CD4-positive, alpha-beta T cell treated with Interferon gamma for 1 hour (primary cell): Measurements from ENCODE around the gene EPHB2.
"Not testable (repeated sequence)": the region's sequence is repeated elsewhere in the genome, so short reads cannot be mapped to it uniquely, and the experiment has no call there.

ENCODE experiments used
- DNase-seq: peaks from one replicate; pipeline ENCODE4 v3.0.0-alpha.2; 2020

EPHB2 gene

DNA sequence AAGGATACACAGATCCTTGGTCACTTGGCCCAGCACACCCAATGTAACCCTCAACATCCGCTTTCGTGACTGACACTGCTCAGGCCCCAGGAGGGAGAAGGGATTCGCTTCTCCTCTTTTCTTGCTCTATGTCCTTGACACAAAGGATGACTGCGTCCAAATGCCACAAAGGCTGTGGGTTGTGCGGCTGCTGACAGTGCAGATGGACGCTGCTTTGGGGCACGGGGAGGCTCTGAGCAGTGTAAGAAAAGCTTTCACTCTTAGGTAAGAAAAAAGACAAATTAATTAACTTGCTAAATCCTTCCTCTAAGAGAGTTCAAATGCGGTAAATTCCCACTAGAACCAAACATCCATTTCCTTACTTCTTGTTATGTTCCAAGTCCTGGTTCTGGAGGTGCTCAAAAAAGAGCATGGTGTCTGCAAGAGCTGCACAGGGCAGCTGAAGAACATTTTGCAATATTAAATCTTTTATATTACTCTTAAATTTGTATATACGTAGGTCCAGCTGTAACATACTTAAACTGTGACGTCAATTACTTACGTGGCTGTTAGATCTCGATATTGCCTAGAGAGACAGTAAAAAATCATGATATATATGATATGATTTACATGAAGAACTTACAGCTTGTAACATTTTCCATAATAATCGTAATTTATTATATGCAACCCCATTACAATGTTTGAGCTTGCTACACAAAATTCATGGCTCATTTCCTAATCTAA lies 19.4 kb upstream of the EPHB2 start:
- DNase-seq: no peak

GRCh38 chr1:22694172-22694571 lies 16.5 kb upstream of the EPHB2 start:
- no peak for DNase-seq

GRCh38 chr1:22696610-22697009 lies 14.0 kb upstream of the EPHB2 start:
- no peak for DNase-seq

GRCh38 chr1:22697980-22698379 lies 12.7 kb upstream of the EPHB2 start:
- no peak for DNase-seq

- no peak for DNase-seq
Measured at GRCh38 chr1:22699681-22700520, 10.7 kb upstream of the EPHB2 start.

- no peak for DNase-seq
Measured at GRCh38 chr1:22702296-22703085, 8.1 kb upstream of the EPHB2 start.

- peak; percentile 64 for DNase-seq
Measured at GRCh38 chr1:22704440-22705067, 6.1 kb upstream of the EPHB2 start.

- no peak for DNase-seq
Measured at GRCh38 chr1:22705586-22705985, 5.1 kb upstream of the EPHB2 start.

DNA sequence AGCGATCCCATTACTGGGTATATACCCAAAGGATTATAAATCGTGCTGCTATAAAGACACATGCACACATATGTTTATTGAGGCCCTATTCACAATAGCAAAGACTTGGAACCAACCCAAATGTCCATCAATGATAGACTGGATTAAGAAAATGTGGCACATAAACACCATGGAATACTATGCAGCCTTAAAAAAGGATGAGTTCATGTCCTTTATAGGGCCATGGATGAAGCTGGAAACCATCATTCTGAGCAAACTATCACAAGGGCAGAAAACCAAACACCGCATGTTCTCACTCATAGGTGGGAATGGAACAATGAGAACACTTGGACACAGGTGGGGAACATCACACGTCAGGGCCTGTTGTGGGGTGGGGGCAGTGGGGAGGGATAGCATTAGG lies 4.5 kb upstream of the EPHB2 start:
- not testable (repeated sequence) for DNase-seq

DNA sequence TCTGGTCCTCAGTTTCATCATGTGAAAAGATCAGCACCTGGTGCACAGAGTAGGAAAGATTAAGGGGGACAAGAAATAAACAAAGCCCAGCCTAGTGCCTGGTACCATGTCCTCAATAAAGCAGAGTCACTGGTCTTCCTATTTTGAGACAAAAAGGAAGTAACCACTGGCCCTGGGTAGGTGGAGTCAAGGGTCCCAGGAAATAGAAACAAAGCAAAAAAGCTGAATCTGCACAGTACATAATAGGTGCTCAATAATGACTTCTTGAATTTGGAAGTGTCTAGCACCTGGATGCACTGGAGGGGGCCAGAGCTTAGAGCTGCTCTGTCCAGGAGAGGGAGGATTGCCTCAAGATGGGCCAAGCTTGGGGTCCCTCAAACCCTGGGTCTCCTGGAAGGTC lies 1.9 kb upstream of the EPHB2 start:
- no peak for DNase-seq

GRCh38 chr1:22709227-22709626 lies 1.4 kb upstream of the EPHB2 start:
- DNase-seq: no peak

DNA sequence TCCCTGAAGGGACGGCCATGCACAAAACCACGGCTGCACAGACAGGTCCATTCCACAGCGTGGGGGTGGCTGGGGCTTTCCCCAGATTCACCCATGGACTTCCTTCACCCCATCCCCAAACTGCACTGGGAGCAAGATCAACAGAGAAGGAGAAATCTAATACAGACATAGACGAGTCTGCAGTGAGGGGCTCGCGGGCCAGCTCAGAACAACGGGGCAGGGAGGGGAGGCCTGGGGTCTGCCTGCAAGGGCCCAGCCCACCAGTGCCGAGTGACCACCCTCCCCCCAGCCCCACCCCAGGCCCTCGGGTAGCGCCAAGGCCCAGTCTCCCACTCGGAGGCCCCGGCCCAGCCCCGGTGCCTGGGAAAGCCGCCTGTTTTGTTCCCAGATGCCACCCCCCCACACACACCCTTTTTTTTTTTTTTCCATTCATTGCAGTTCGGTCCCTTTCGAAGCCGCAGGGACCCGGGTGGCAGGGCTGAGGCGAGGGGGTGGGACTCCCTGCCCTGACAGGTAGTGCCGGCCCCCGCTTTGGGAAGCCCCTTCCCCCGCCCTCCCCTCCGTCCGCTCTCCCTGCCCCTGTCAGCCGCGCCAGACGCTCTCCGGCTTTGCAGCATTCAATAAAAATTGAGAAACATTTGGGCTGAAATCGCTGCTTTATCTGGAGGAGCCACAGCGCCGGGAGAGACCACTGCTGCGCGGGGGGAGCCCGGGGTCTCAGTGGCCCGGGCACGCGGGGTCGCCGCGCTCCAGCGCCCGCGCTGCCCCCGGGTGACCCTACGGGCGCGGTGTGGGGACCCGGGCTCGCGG lies 543 bp upstream of the EPHB2 start:
- DNase-seq: peak; percentile 15

- no peak for DNase-seq
Measured at GRCh38 chr1:22711071-22711470, 432 bp downstream of the EPHB2 start.

GRCh38 chr1:22711591-22712501 lies 1.2 kb downstream of the EPHB2 start:
- DNase-seq: no peak

DNA sequence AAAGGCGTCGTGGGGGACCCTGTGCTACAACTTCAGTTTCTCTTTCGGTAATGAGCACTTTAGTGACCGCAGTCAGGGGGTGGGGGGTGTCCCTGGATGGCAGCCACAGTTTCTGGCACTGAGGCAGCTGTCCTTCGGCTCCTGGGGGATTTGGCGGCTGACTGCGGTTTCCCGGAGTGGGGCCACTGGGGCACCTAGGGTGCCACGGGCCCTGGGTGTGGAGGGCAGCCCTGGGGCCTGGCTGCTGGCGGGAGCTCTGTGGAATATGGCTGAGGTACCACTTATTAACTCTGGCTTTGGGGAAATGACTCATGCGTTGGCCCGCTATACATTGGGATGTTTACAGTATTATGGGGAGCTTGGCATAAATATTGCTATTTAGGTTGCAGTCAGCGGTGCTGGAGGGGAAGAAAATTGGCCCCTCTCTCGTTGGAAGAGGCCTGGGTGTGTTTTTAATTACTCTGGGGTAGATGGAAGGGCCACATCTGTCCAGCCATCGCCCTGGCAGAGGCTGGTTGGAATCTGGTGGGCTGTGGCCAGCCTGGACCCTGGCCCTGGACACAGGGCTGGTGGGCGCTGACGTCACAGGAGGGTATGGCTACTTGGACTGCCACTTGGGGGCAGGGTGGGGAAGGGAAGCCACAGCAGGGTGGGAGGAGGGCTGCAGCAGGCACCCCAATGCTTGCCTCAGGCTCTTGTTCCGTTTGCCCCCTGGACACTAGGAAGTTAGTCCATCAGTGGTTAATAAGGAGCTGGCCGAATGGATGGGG lies 2.0 kb downstream of the EPHB2 start:
- DNase-seq: no peak

- no peak for DNase-seq
Measured at GRCh38 chr1:22714455-22714854, 3.8 kb downstream of the EPHB2 start.

- DNase-seq: no peak
Measured at GRCh38 chr1:22717037-22717760, 6.6 kb downstream of the EPHB2 start.

DNA sequence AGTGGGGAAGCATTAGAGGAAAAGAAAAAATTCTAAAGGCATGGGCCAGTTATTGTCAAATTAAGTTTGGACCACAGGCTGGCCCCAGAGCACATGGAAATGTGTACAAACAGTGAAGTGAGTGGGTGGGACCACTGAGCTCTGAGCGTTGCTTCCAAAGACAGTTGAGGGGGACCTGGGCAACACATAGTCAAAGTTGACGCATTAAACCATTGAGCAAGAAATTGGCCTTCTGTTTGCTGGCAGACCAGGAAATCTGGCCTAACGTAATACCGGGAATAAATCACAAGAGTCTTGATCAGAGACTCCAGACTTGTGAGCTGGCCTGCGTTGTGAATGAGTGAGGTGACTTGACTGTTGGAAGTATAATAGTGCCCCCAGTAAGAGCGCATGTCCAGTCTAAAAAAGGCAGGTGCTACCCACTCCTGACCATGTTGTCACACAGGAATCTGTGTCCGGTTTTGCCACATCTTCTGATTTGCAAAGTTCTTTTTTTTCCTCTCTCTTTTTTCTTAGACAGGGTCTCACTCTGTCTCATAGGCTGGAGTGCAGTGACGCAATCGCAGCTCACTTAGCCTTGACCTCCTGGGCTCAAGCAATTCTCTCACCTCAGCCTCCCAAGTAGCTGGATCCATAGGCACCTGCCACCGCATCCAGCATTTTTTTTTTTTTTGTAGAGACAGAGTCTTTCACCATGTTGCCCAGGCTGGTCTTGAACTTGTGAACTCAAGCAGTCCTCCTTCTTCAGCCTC lies 10.7 kb downstream of the EPHB2 start:
- DNase-seq: no peak
